GM12878 (cell line): Measurements from ENCODE around the gene EFNA1.

Experiments
- BCL3 ChIP-seq: IDR thresholded peaks from 2 replicates; pipeline ENCODE4 v1.6.1; 2011; ENCODE audit warnings: borderline replicate concordance, low read depth, mild to moderate bottlenecking, moderate library complexity, low read length; ENCODE audit not compliant: insufficient read depth, poor library complexity, severe bottlenecking
- CTCF ChIP-seq, 3 experiments: IDR thresholded peaks in 2 of 3; conservative IDR thresholded peaks in 1 of 3; 2 replicates each; pipeline ENCODE4 v1.5.1; 2011; ENCODE audit warnings: low read depth in 3 of 3, low read length in 3 of 3, mild to moderate bottlenecking in 3 of 3, control low read depth in 2 of 3, moderate library complexity in 2 of 3, inconsistent platforms in 1 of 3, mixed read lengths in 1 of 3; ENCODE audit not compliant: control insufficient read depth in 2 of 3, insufficient read depth in 1 of 3; ENCODE audit errors: extremely low read depth in 1 of 3
- HDAC6 ChIP-seq: fragments of 200-600 bp; sonication (generic); IDR thresholded peaks from one replicate; pipeline ENCODE4 v1.8.0; 2017; ENCODE audit warnings: antibody characterized with exemption; ENCODE audit not compliant: unreplicated experiment
- MEF2A ChIP-seq: IDR thresholded peaks from 2 replicates; pipeline ENCODE4 v1.6.1; 2011; ENCODE audit warnings: low read depth, mild to moderate bottlenecking, low read length, moderate library complexity; ENCODE audit not compliant: insufficient read depth

DNA sequence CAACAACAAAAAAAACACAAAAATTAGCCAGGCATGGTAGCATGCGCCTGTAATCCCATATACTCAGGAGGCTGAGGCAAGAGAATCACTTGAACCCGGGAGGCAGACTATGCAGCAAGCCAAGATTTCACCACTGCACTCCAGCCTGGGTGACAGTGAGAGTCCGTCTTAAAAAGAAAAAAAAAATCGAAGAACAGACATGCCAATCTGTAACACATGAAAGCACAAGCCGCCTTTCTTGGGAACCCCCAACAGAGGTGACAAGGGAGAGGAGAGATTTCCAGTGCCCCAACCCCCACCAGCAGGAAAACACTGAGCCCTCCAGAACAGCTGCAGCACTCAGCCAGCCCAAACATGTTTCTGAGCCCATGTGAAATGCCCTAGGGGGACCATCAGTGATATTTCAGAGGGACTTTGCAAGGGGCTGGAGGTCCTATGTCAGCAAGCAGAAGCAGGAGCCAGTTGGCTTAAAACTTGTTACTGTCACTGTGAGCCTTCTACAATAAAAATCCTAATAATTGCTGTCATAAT is 14.2 kb upstream of the EFNA1 start:
- TF ChIP-seq BCL3 (no peak), HDAC6 (no peak), CTCF (IDR thresholded peaks at IDR 0.05 in 2 of 3, conservative IDR thresholded peaks at IDR 0.05 in 1 of 3; ENCODE audit: control insufficient read depth in 2 of 3, extremely low read depth in 1 of 3, insufficient read depth in 1 of 3, low read depth in 3 of 3, low read length in 3 of 3) (no peak), MEF2A (no peak)
